ENCODE measurements around the gene CD3G.

Gene CD3G

DNA sequence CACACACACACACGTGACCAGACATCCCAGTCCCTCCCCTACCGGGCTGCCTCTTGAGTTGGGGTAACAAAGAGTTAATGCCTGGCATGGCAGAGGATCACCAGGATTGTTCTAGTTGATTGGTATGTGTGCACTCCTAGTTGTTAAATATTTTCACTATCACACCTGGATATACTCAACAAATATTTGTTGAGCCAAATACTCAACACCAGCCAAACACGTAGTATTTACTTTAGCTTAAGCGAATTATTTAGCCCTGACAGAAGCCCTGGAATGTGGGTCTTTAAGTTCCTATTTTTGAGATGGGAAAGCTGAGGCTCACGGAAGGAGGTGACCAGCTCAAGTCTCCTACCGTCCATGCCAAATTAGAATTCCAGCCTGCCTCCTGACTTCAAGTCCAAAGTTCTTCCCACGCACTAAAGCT, 29.1 kb upstream of the CD3G start:
- no peaks in the 10 kb centered on the region for H3K36me3 Mint-ChIP-seq
- H3K27ac Mint-ChIP-seq, result no peak overlapping the region
- DNase-seq, result no peak
- no peaks in the 10 kb centered on the region for H3K27me3 Mint-ChIP-seq
- no peak for ATAC-seq (replicated peaks)
- no peak overlapping the region for H3K4me3 Mint-ChIP-seq
- peaks cover 0 to 4% of the 10 kb centered on the region in 2 donors for H3K9me3 Mint-ChIP-seq
- peaks cover 35 to 47% of the 10 kb centered on the region in 2 donors for H3K4me1 Mint-ChIP-seq

DNA sequence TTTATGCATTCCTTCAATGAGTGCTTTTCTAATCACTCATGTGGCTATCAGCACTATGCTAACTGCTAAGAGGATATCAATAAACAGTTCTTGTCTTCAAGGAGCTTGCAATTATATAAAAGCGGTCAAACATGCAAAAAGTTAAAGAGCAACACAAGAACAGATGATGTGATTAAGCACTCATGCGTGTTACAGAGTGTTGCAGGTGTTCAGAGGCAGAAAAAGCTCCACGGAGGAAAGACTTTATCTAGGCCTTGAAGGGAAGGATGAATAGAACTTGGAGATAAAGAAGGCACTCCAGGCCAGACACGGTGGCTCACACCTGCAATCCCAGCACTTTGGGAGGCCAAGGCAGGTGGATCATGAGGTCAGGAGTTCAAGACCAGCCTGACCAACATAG, 26.0 kb upstream of the CD3G start:
- H3K27ac Mint-ChIP-seq, result no peak overlapping the region
- H3K4me3 Mint-ChIP-seq, result no peak overlapping the region
- no peak for DNase-seq
- no peak for ATAC-seq (replicated peaks)
- peaks cover 41 to 61% of the 10 kb centered on the region in 2 donors for H3K4me1 Mint-ChIP-seq
- H3K36me3 Mint-ChIP-seq, result no peaks in the 10 kb centered on the region
- H3K9me3 Mint-ChIP-seq, result peaks cover 0 to 1% of the 10 kb centered on the region in 2 donors
- no peaks in the 10 kb centered on the region for H3K27me3 Mint-ChIP-seq

- ATAC-seq (replicated peaks), result no peak
- Mint-ChIP-seq H3K9me3 (peaks cover 0 to 1% of the 10 kb centered on the region in 2 donors), H3K27me3 (no peaks in the 10 kb centered on the region), H3K27ac (no peak overlapping the region), H3K36me3 (no peaks in the 10 kb centered on the region), H3K4me1 (peaks cover 41 to 65% of the 10 kb centered on the region in 2 donors), H3K4me3 (no peak overlapping the region)
- DNase-seq, result no peak
Measured at GRCh38 chr11:118318581-118319336, 25.4 kb upstream of the CD3G start.

GRCh38 chr11:118319337-118319707, 24.8 kb upstream of the CD3G start:
- H3K36me3 Mint-ChIP-seq, result no peaks in the 10 kb centered on the region
- ATAC-seq (replicated peaks), result no peak
- peaks cover 0 to 1% of the 10 kb centered on the region in 2 donors for H3K9me3 Mint-ChIP-seq
- no peak overlapping the region for H3K27ac Mint-ChIP-seq
- H3K27me3 Mint-ChIP-seq, result no peaks in the 10 kb centered on the region
- DNase-seq, result no peak
- H3K4me3 Mint-ChIP-seq, result no peak overlapping the region
- peaks cover 41 to 65% of the 10 kb centered on the region in 2 donors for H3K4me1 Mint-ChIP-seq

GRCh38 chr11:118320515-118320914, 23.6 kb upstream of the CD3G start:
- Mint-ChIP-seq H3K36me3 (no peaks in the 10 kb centered on the region), H3K9me3 (peaks cover 0 to 1% of the 10 kb centered on the region in 2 donors), H3K4me1 (peaks cover 38 to 60% of the 10 kb centered on the region in 2 donors), H3K27ac (peak overlapping the region; percentile 37), H3K27me3 (peaks cover 0 to 3% of the 10 kb centered on the region in 2 donors), H3K4me3 (no peak overlapping the region)
- ATAC-seq (replicated peaks) (no peak), DNase-seq (no peak)

- H3K4me3 Mint-ChIP-seq, result no peak overlapping the region
- peaks cover 29 to 50% of the 10 kb centered on the region in 2 donors for H3K4me1 Mint-ChIP-seq
- peak overlapping the region; percentile 25 for H3K27ac Mint-ChIP-seq
- ATAC-seq (replicated peaks) (peak; percentile 69 to 79), DNase-seq (no peak)
- H3K36me3 Mint-ChIP-seq, result no peaks in the 10 kb centered on the region
- peaks cover 0 to 4% of the 10 kb centered on the region in 2 donors for H3K27me3 Mint-ChIP-seq
- peaks cover 0 to 1% of the 10 kb centered on the region in 2 donors for H3K9me3 Mint-ChIP-seq
Measured at GRCh38 chr11:118321386-118322082, 22.6 kb upstream of the CD3G start.

- Mint-ChIP-seq H3K27ac (no peak overlapping the region), H3K4me1 (peaks cover 23 to 40% of the 10 kb centered on the region in 2 donors), H3K36me3 (no peaks in the 10 kb centered on the region), H3K27me3 (peaks cover 1 to 4% of the 10 kb centered on the region in 2 donors), H3K9me3 (peaks cover 0 to 1% of the 10 kb centered on the region in 2 donors), H3K4me3 (no peak overlapping the region)
- ATAC-seq (replicated peaks) (no peak), DNase-seq (no peak)
Measured at GRCh38 chr11:118322721-118323120, 21.4 kb upstream of the CD3G start.

GRCh38 chr11:118325283-118325682, 18.9 kb upstream of the CD3G start:
- DNase-seq (no peak), ATAC-seq (replicated peaks) (no peak)
- H3K27me3 Mint-ChIP-seq, result peaks cover 5 to 7% of the 10 kb centered on the region in 2 donors
- H3K36me3 Mint-ChIP-seq, result no peaks in the 10 kb centered on the region
- H3K9me3 Mint-ChIP-seq, result no peaks in the 10 kb centered on the region
- H3K27ac Mint-ChIP-seq, result no peak overlapping the region
- peaks cover 10 to 25% of the 10 kb centered on the region in 2 donors for H3K4me1 Mint-ChIP-seq
- H3K4me3 Mint-ChIP-seq, result no peak overlapping the region

DNA sequence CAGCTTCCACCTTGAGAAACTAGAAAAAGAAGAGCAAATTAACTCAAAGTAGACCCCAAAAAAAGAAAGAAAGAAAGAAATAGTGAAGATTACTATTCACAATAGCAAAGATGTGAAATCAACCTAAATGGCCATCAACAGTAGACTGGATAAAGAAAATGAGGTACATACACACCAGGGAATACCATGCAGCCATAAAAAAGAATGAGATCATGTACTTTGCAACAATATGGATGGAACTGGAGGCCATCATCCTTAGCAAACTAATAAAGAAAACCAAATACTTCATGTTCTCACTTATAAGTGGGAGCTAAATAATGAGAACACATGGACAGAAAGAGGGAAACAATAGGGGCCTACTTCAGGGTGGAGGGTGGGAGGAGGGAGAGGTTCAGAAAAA, 15.4 kb upstream of the CD3G start:
- H3K27me3 Mint-ChIP-seq, result peaks cover 5 to 7% of the 10 kb centered on the region in 2 donors
- DNase-seq (no peak), ATAC-seq (replicated peaks) (no peak)
- no peak overlapping the region for H3K4me3 Mint-ChIP-seq
- H3K4me1 Mint-ChIP-seq, result no peaks in the 10 kb centered on the region
- H3K9me3 Mint-ChIP-seq, result peaks cover 0 to 2% of the 10 kb centered on the region in 2 donors
- no peak overlapping the region for H3K27ac Mint-ChIP-seq
- no peaks in the 10 kb centered on the region for H3K36me3 Mint-ChIP-seq

GRCh38 chr11:118334745-118335144, 9.4 kb upstream of the CD3G start:
- H3K4me1 Mint-ChIP-seq, result peaks cover 8 to 9% of the 10 kb centered on the region in 2 donors
- ATAC-seq (replicated peaks) (no peak), DNase-seq (no peak)

DNA sequence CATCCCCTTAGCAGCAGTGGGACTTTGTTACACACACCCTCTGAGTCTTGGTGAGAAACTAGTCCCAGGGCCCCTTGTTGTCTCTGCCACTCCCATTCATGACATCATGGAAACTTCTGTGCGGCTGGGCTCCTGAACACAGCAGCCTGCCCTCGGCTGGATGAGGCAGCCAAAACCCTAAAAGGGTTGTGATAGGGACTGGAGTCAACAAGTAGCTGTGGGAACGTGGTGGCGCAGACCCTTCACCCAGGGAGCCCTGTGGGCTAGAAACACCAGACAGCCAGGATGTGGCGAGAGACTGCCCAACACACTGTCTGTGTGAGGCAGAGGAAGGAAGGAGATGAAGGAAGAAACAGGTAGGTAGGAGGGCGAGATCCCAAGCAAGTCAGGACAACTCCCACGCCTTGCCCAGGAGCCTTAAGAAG, 5.5 kb upstream of the CD3G start:
- Mint-ChIP-seq H3K27me3 (peaks cover 5 to 12% of the 10 kb centered on the region in 2 donors), H3K4me1 (peaks cover 8 to 9% of the 10 kb centered on the region in 2 donors), H3K27ac (peak overlapping the region; percentile 81), H3K4me3 (peak overlapping the region in 1 of 2 donors; percentile 12), H3K36me3 (no peaks in the 10 kb centered on the region), H3K9me3 (no peaks in the 10 kb centered on the region)
- DNase-seq (no peak), ATAC-seq (replicated peaks) (peak; percentile 62 to 66)

More at GRCh38 chr11:118334745-118335144, 9.4 kb upstream of the CD3G start:
- Mint-ChIP-seq H3K9me3 (peaks cover 0 to 2% of the 10 kb centered on the region in 2 donors), H3K27ac (no peak overlapping the region), H3K36me3 (no peaks in the 10 kb centered on the region), H3K4me3 (no peak overlapping the region), H3K27me3 (peaks cover 5 to 7% of the 10 kb centered on the region in 2 donors)

GRCh38 chr11:118339281-118339961, 4.7 kb upstream of the CD3G start:
- ATAC-seq (replicated peaks) (no peak), DNase-seq (no peak)
- no peaks in the 10 kb centered on the region for H3K36me3 Mint-ChIP-seq
- H3K4me1 Mint-ChIP-seq, result peaks cover 8 to 9% of the 10 kb centered on the region in 2 donors
- no peak overlapping the region for H3K27ac Mint-ChIP-seq
- H3K4me3 Mint-ChIP-seq, result no peak overlapping the region
- H3K9me3 Mint-ChIP-seq, result no peaks in the 10 kb centered on the region
- H3K27me3 Mint-ChIP-seq, result peaks cover 5 to 14% of the 10 kb centered on the region in 2 donors

DNA sequence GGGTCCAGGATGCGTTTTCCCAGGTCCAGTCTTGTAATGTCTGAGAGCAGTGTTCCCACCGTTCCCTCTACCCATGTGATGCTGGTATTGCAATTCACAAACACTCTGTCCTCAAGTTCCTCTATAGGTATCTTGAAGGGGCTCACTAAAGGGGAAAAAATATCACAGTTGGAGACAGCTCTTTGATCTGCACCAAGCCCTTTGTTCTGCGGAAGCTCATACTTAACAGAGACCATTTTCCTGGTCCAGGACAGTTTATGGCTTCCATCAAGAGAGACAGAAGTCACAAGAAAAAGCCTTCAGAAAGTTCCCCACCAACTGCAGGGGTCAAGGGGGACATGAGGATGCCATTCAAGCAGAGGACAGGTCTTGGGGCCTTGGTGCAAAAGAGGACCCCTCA, 3.7 kb upstream of the CD3G start:
- Mint-ChIP-seq H3K9me3 (no peaks in the 10 kb centered on the region), H3K36me3 (no peaks in the 10 kb centered on the region), H3K4me3 (no peak overlapping the region), H3K27ac (no peak overlapping the region), H3K4me1 (peaks cover 8 to 9% of the 10 kb centered on the region in 2 donors), H3K27me3 (peaks cover 14 to 24% of the 10 kb centered on the region in 2 donors)
- ATAC-seq (replicated peaks) (no peak), DNase-seq (no peak)

DNA sequence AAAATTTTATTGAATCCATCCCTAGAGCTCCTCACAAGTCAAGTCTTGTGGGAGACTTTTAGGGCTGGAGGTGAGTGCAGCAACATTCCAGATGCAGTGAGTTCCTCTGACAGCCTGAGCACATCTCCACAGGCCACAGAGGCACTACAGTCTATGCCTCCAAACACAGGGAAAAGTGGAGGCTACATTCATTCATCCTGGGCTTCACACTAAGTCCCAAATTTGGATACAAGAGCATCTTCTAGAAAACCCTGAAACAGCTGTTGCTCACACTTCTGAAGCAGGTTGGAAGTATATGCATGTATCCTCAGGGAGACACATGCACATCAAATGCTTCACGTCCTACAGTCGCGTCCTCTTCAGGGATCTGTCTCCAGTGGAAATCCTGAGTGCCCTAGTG, 2.9 kb upstream of the CD3G start:
- H3K4me1 Mint-ChIP-seq, result peaks cover 8 to 9% of the 10 kb centered on the region in 2 donors
- no peak overlapping the region for H3K27ac Mint-ChIP-seq
- ATAC-seq (replicated peaks), result no peak
- H3K4me3 Mint-ChIP-seq, result no peak overlapping the region
- no peaks in the 10 kb centered on the region for H3K9me3 Mint-ChIP-seq
- no peak for DNase-seq
- H3K36me3 Mint-ChIP-seq, result no peaks in the 10 kb centered on the region
- H3K27me3 Mint-ChIP-seq, result peaks cover 17 to 28% of the 10 kb centered on the region in 2 donors

All from stimulated activated naive B cell treated with anti-CD40 and anti-IgM and Interleukin-4, amounts not matched to agents 10 μg/mL and 1 μg/mL and 100 μg/mL, for 72 hours (primary cell).